HG03575 (cell line): ENCODE results near the gene MLKL.
"Not testable (repeated sequence)": the region's sequence is repeated elsewhere in the genome, so short reads cannot be mapped to it uniquely, and the experiment has no call there.

Experiments
- ATAC-seq: cut with Tn5 transposase; IDR thresholded peaks from one replicate; pipeline ENCODE4 v1.9.1; 2021; ENCODE audit not compliant: unreplicated experiment, insufficient number of reproducible peaks, low FRiP score; ENCODE audit errors: extremely low read depth

Gene MLKL

GRCh38 chr16:74734361-74735161 lies 33.9 kb upstream of the MLKL start:
- no peak for ATAC-seq

DNA sequence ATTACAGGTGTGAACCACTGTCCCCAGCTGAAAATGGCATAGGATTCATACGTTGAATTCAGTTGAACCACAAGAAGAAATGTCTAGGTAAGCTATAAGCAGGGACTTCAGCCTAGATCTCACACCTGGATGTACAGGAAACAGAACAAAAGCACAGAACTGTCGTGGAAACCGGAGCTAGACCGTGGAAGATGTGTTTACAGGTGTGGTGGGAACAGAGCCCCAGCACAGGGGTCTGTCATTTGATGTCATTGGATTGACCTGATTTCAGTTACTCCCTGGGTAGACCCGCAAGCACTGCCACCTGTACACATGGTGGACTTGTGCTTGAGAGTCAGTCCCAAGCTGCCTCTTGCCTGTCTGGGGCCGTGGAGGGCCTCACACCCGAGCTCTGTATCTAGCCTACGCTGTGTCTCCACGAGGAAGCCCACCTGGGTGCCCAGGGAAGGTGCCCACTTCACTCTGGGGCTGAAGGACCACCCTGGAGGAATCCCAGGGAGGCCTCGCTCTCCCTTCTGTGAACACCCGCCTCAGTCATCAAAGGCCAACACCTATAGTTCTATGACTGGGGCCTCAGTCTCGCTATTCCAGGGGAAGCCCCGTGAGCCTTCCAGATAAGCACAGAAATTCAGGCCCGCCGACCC lies 32.2 kb upstream of the MLKL start:
- no peak for ATAC-seq

GRCh38 chr16:74731853-74732477 lies 31.3 kb upstream of the MLKL start:
- ATAC-seq, result no peak

DNA sequence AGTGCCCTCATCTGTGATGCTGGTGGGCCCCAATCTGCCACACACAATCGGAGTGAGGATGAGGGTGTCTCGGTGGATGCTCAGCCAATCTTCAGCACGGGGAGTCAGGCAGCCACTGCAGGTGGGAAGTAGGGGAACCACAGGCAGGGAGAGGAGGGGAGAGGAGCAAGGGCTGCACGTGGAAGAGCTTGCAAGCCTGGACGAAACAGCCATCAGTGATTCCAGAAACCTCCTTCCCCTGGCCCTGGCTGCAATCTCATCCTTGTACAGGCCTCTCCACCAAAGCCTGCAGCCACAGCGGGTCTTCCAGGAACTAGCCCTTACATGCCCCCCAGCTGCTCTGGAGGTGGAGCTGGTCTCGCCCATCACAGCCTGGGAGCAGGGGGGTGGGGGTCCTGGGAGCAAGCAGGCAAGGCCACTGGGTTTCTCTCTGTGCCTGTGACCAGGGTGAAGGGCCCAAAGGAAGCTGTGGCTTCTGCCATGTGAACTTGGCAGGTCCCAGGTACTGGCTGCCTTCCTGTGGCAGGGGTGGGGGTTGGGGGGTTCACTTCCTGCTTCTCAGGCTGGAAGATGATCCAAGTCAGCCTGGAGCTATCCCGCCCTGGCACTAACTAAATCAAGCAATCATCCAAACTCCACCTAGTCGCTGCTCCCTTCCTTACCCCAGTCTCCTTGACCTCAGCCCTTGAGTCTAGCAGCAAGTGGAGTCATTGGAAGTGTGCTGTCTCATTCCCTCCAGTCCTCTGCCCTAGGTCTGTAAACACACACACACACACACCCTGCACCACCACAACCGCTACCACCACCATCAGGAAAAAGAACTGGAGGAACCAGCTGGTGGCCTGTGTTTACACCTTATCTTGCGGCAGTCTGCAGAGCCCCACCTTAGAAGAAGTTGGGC lies 29.4 kb upstream of the MLKL start:
- ATAC-seq, result no peak

DNA sequence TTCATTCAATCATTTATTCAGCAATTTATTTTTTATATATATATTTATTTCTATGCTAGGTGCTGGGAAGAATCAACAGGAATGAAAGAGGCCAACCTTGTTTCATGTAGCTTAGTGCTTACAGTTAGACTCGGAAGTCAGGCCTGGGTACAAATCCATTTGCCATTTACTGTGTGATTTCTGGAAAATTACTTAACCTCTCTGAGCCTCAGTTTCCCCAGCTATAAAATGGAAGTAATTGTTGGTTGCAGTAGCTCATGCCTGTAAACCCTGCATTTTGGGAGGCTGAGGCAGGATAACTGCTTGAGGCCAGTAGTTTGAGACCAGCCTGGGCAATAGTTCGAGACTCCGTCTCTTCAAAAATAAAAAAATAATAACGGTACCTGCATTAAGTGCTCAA lies 27.2 kb upstream of the MLKL start:
- no peak for ATAC-seq

- ATAC-seq, result no peak
These were observed 26.1 kb upstream of the MLKL start for GRCh38 chr16:74726716-74727115.

GRCh38 chr16:74725651-74726455 lies 25.2 kb upstream of the MLKL start:
- no peak for ATAC-seq

DNA sequence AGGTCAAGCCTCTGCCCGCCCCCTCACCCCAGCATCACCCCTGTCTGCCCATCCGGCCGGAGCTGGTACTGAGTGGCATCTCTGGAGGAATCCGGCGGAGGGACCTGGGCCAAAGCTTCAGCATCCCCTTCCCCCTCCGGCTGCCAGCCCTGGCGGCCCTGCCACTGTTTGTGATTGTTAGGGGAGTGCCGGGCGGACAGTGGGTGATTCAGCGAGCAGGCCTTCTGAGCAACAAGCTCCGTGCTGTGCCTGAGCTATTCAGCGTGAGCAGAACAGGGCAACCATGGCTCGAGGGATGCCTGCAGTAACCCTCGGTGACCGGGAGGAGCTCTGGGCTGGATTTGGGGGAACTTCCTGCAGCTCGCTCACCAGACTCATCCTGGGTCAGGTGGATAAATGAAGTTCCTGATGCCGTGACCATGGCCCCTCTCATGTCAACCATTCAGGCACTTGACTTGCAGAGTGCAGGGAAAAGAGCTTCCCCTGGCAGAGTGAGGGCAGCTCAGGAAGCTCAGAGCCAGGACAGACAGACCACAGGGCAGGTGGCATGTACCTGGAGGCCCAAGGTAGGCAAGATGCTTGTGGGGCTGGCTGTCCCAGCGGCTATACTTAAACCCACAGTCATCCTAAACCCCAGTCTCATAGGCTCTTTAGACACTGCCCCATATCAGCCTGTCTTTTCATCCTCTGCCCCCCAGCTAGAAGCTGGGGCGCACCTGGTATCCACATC lies 24.3 kb upstream of the MLKL start:
- ATAC-seq, result no peak

DNA sequence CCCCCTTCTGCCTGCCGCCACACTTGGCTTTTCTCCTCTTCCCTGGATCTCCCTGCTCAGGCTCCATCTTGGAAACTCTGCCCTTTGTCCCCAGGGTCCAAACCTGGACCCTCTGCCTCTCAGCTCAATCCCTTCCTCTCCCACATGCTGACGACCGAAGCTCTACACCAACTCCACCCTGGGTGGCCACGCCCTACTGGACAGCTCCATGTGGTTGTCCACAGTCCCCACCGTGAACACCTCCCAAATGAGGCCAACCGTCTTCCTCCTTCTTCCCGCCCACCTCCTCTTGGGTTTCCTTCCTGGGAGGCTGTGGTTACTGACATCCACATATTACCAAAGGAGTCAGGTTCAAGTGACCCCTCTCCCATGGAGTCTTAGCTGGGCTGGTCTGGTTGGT lies 22.6 kb upstream of the MLKL start:
- ATAC-seq, result no peak

GRCh38 chr16:74722156-74722555 lies 21.5 kb upstream of the MLKL start:
- ATAC-seq, result not testable (repeated sequence)

GRCh38 chr16:74721716-74722115 lies 21.1 kb upstream of the MLKL start:
- no peak for ATAC-seq

DNA sequence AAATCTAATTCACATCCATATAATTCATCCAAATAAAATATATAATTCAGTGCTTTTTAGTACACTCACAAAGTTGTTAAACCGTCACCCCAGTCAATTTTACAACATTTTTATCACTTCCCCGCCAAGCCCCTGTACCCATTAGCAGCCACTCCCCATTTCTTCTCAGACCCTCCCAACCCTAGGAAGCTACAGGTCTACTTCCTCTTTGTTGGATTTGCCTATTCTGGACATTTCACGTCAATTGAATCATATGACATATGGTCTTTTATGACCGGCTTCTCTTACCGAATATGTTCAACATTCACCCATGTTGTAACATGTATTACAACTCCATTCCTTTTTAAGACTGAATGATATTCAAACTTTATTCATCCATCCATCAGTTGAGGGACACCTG lies 19.9 kb upstream of the MLKL start:
- no peak for ATAC-seq

- no peak for ATAC-seq
These were observed 18.3 kb upstream of the MLKL start for GRCh38 chr16:74718741-74719610.

- ATAC-seq, result no peak
These were observed 17.5 kb upstream of the MLKL start for GRCh38 chr16:74718140-74718539.

DNA sequence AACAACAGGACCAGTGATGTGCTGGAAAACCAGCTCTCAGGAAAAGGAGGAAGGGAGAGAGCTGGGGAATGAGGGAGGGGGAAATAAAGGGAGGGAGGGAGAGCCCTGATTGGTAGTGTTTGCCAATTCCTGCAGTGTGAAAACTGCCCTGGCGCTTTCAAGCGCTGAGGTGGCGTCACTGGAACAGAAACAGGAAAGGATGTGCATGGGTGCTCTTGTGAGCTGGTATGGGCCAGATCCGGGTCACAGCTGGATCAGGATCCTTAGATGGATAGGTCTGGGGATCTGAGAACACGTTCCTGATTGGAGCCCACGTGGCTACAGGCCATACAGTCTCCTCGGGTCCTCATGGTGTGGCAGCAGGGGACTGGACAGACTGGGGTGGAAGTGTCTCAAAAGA lies 16.7 kb upstream of the MLKL start:
- no peak for ATAC-seq

- ATAC-seq, result no peak
These were observed 15.7 kb upstream of the MLKL start for GRCh38 chr16:74716355-74716754.

DNA sequence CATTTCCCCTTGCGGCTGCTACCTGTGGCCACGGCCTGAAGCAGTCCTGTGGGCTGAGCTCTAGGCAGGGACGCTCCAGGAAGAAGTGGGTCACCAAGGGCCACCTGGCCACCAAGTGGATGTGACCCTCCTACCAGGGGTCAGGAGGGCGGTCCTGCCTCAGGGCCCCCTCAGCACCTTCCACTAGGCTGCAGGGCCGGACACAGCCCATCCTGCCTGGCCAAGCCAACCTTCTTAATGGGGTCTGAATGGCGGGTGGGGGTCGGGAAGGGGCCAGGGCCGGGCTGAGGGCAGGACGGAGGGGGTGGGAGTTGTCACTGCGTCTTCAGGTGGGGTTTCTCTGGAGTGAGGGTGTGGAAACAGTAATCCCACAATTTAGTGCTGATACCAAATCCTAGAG lies 13.2 kb upstream of the MLKL start:
- no peak for ATAC-seq
